Subcutaneous abdominal adipose tissue (tissue), 5 donors: ENCODE data around the gene CIAO2B.
A peak's percentile ranks its signal among the peaks of the same experiment; 100 is the strongest.
"Not testable (repeated sequence)": the region's sequence is repeated elsewhere in the genome, so short reads cannot be mapped to it uniquely, and the experiment has no call there.

Source experiments
- H3K27ac ChIP-seq: one replicate; pipeline ENCODE4 v1.7.0; 2013; ENCODE audit warnings: low read depth, mild to moderate bottlenecking, inconsistent platforms, low read length, moderate library complexity
- H3K27me3 ChIP-seq, 5 donors: one replicate each; pipeline ENCODE4 v1.7.0; 2013; ENCODE audit warnings: low read length in 5 of 5, inconsistent platforms in 1 of 5; ENCODE audit not compliant: control insufficient read depth in 5 of 5, insufficient read depth in 4 of 5
- H3K36me3 ChIP-seq, 5 donors: one replicate each; pipeline ENCODE4 v1.7.0; 2013; ENCODE audit warnings: low read length in 5 of 5; ENCODE audit not compliant: control insufficient read depth in 5 of 5, insufficient read depth in 5 of 5
- H3K4me1 ChIP-seq, 5 donors: one replicate each; pipeline ENCODE4 v1.7.0; 2013; ENCODE audit warnings: low read length in 5 of 5, mild to moderate bottlenecking in 3 of 5, moderate library complexity in 1 of 5; ENCODE audit not compliant: control insufficient read depth in 5 of 5, insufficient read depth in 5 of 5
- H3K4me3 ChIP-seq, 5 donors: one replicate each; pipeline ENCODE4 v1.7.0; 2013; ENCODE audit warnings: low read length in 5 of 5, low read depth in 1 of 5
- H3K9ac ChIP-seq, 5 donors: one replicate each; pipeline ENCODE4 v1.7.0; 2013; ENCODE audit warnings: low read length in 5 of 5, mild to moderate bottlenecking in 4 of 5, moderate library complexity in 3 of 5
- H3K9me3 ChIP-seq, 5 donors: one replicate each; pipeline ENCODE4 v1.7.0; 2013; ENCODE audit warnings: low read length in 5 of 5; ENCODE audit not compliant: control insufficient read depth in 5 of 5
- donor health status: healthy.
- donor health status: healthy.
- donor health status: healthy.
- donor health status: healthy.
- donor health status: healthy.

CIAO2B gene

DNA sequence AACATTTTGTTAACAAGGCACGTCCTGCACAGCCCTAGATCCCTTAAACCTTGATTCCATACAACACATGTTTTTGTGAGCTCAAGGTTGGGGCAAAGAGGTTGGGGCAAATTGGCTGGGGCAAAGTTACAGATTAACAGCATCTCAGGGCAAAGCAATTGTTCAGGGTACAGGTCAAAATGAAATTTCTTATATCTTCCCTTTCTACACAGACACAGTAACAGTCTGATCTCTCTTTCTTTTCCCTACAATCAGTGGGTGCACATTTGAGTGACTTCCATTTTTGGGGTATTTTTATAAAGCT lies 21.9 kb upstream of the CIAO2B start:
- H3K27ac ChIP-seq, H3K27me3 ChIP-seq, H3K4me3 ChIP-seq, H3K9ac ChIP-seq, H3K36me3 ChIP-seq, H3K9me3 ChIP-seq: not testable (repeated sequence)
- H3K4me1 ChIP-seq: peaks cover 1 to 26% (median 20%) of the 10 kb centered on the region in 5 donors

DNA sequence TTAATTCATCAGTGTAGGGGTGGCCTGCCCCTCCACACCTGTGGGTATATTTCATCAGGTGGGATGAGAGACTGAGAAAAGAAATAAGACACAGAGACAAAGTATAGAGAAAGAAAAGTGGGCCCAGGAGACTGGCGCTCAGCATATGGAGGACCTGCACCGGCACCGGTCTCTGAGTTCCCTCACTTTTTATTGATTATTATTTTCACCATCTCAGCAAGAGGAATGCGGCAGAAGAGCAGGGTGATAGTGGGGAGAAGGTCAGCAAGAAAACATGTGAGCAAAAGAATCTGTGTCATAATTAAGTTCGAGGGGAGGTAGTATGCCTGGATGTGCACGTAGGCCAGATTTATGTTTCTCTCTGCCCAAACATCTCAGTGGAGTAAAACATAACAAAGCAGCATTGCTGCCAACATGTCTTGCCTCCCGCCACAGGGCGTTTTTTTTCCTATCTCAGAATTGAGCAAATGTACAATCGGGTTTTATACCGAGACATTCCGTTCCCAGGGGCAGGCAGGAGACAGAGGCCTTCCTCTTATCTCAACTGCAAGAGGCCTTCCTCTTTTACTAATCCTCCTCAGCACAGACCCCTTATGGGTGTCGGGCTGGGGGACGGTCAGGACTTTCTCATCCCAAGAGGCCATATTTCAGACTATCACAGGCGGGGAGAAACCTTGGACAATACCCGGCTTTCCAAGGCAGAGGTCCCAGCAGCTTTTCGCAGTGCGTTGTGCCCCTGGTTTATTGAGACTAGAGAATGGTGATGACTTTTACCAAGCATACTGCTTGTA lies 21.4 kb upstream of the CIAO2B start:
- not testable (repeated sequence) for H3K36me3 ChIP-seq, H3K27me3 ChIP-seq, H3K27ac ChIP-seq, H3K9ac ChIP-seq, H3K4me3 ChIP-seq, H3K9me3 ChIP-seq
- peaks cover 1 to 20% (median 15%) of the 10 kb centered on the region in 5 donors for H3K4me1 ChIP-seq

DNA sequence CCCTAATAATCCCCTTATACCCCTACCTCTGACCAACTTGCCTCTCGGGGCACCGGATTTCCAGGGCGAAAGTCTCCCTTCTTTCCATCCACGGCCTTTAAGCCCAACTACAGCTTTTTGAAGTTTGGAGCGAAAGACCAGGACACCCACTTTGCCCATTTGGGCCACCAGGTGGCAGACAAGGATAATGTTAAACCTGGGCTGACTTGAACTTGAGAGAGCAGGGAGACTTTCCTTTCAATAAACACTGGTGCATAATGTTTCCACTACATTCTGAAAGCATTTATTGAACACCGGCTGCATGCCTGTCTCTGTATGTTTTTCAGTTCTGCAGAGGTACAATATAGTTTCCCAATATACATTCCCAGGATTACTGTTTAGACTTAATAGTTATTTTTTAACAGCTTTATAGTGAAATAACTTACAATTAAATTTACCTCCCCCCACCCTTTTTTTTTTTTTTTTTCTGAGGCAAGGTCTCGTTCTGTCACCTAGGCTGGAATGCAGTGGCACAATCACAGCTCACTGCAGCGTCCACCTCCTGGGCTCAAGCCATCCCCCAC lies 20.0 kb upstream of the CIAO2B start:
- H3K4me3 ChIP-seq: no peak overlapping the region
- no peaks in the 10 kb centered on the region for H3K36me3 ChIP-seq
- H3K9ac ChIP-seq: no peak overlapping the region
- H3K4me1 ChIP-seq: peaks cover 1 to 14% (median 7%) of the 10 kb centered on the region in 5 donors
- peaks cover 0 to 11% (median 4%) of the 10 kb centered on the region in 5 donors for H3K27me3 ChIP-seq
- H3K9me3 ChIP-seq: no peaks in the 10 kb centered on the region
- no peak overlapping the region for H3K27ac ChIP-seq

DNA sequence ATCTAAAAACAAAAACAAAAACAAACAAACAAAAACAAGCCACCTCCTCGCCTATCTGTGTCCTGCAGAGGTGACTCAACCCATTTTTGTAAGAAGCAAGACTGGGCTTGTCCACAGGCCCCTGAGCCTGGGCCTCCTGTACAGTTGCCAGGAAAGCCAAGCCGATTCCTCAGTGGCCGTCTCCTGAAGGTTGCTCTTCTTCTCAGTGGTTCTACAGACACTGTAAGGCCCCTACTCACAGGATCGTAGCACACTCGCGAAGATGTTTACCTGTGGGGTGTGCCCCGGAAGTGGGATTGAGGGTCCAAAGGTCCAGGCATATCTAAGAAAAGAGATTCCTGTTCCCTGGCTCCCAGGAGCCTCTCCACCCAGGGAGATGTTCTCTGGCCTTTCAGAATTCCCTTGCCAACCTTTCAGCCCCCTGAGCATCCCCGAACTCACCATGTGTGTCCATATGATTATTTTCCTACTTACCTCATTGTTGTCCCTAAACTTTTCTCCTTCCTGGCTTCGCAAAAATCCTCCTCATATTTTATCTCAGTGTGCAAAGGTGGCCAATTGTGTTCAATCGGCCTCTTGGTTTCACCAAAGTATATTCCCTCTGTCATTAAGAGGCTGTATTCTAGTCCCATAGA lies 19.4 kb upstream of the CIAO2B start:
- Histone ChIP-seq H3K36me3 (no peaks in the 10 kb centered on the region), H3K4me3 (no peak overlapping the region), H3K9ac (no peak overlapping the region), H3K27me3 (peaks cover 0 to 13% (median 7%) of the 10 kb centered on the region in 5 donors), H3K4me1 (peaks cover 0 to 17% (median 10%) of the 10 kb centered on the region in 5 donors), H3K9me3 (no peaks in the 10 kb centered on the region), H3K27ac (no peak overlapping the region)

DNA sequence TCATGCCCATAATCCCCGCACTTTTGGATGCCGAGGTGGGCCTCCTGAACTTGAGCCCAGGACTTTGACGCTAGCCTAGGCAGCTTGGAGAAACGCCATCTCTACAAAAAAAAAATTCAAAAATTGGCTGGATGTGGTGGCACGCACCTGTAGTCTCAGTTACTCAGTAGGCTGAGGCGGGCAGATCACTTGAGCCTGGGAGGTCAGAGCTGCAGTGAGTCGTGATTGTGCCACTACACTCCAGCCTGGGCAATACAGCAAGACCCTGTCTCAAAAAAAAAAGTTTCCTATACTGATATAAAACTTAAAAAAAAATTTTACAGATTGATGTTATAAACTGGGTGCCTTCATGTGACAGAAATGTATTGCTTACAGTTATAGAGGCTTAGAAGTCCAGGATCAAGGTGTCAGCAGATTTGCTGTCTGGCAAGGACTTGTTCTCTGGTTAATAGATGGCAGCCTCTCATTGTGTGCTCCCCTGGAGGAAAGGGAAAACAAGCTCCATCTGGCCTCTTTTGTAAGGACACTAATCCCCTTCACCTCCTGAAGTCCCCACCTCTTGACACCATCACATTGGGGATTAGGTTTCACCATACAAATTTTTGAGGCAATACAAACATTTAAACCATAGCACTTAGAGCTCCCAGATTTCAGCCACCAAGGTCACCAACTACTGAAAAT lies 18.4 kb upstream of the CIAO2B start:
- H3K27ac ChIP-seq: no peak overlapping the region
- no peaks in the 10 kb centered on the region for H3K9me3 ChIP-seq
- H3K4me3 ChIP-seq: no peak overlapping the region
- H3K9ac ChIP-seq: no peak overlapping the region
- peaks cover 0 to 27% (median 20%) of the 10 kb centered on the region in 5 donors for H3K4me1 ChIP-seq
- H3K36me3 ChIP-seq: no peaks in the 10 kb centered on the region
- H3K27me3 ChIP-seq: peaks cover 0 to 14% (median 7%) of the 10 kb centered on the region in 5 donors

DNA sequence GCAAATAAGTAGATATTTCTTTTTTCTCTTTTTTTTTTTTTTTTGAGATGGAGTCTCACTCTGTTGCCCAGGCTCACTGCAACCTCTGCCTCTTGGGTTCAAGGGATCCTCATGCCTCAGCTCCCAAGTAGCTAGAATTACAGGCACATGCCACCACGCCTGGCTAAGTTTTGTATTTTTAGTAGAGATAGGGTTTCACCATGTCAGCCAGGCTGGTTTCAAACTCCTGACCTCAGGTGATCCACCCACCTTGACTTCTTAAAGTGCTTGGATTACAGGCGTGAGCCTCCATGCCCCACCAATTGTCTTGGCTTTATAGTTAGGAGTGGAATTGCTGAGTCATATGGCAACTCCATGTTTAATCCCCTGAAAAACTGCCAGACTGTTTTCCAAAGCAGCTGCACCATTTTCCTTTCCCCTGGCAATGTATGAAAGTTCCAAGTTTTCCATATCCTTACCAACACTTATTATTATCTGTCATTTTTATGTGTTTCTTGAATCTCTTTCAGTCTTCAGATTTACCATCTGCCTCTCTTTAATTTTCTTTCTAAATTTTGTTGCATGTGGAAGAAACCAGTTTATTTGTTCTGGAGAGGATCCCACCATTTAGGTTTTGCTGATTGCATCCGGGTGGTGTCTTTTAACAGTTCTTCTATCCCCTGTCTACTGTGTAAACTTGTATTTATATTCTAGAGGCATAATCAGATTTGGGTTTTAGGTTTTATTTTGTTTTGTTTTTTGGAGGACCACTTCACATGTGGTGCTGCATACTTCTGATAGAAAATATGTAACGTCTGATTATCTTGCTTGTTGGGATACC lies 17.0 kb upstream of the CIAO2B start:
- Histone ChIP-seq H3K27me3 (peaks cover 0 to 14% (median 7%) of the 10 kb centered on the region in 5 donors), H3K9ac (no peak overlapping the region), H3K4me1 (peaks cover 0 to 30% (median 23%) of the 10 kb centered on the region in 5 donors), H3K27ac (no peak overlapping the region), H3K4me3 (no peak overlapping the region), H3K9me3 (no peaks in the 10 kb centered on the region), H3K36me3 (no peaks in the 10 kb centered on the region)

DNA sequence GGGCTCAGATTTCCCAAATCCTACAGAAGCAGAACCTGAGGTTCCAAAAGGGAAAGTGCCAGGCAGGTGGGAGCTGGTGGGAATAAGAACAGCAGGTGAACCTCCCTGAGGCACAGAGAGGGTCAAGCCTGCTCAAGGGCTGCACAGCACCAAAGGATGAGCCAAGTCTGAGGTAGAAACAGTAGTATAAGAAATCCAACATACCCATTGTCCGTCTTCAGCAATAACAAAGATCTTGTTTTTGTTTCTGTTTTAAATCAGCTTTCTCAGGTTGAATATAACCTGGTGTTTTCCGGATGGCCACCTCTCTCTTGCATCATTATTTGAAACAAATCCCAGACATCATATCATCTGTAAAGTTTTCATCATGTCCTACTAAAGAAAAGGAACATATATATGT lies 16.2 kb upstream of the CIAO2B start:
- no peak overlapping the region for H3K4me3 ChIP-seq
- H3K27ac ChIP-seq: no peak overlapping the region
- no peak overlapping the region for H3K9ac ChIP-seq
- H3K36me3 ChIP-seq: no peaks in the 10 kb centered on the region
- H3K9me3 ChIP-seq: no peaks in the 10 kb centered on the region
- peaks cover 0 to 14% (median 7%) of the 10 kb centered on the region in 5 donors for H3K27me3 ChIP-seq
- peaks cover 0 to 28% (median 23%) of the 10 kb centered on the region in 5 donors for H3K4me1 ChIP-seq

DNA sequence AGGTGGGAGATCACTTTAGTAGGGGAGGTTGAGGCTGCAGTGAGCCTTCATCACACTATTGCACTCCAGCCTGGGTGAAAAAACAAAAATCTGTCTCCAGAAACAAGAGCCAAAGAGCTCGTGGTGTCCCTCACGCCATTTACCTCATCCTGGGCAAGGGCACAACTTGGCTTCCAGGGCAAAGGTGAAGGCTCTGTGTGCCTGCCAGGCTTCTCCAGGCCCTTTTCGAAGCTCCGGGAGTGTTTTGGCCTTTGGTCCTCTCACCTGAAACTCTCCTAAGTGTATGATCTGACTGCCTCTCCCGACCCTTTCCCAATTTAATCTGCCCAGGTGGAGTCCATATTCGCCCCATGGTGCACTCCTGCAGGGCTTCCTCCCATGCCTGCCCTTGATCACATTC lies 15.3 kb upstream of the CIAO2B start:
- Histone ChIP-seq H3K27ac (no peak overlapping the region), H3K36me3 (no peaks in the 10 kb centered on the region), H3K27me3 (peaks cover 0 to 14% (median 7%) of the 10 kb centered on the region in 5 donors), H3K4me3 (no peak overlapping the region), H3K9me3 (no peaks in the 10 kb centered on the region), H3K4me1 (peaks cover 0 to 28% (median 23%) of the 10 kb centered on the region in 5 donors), H3K9ac (no peak overlapping the region)

DNA sequence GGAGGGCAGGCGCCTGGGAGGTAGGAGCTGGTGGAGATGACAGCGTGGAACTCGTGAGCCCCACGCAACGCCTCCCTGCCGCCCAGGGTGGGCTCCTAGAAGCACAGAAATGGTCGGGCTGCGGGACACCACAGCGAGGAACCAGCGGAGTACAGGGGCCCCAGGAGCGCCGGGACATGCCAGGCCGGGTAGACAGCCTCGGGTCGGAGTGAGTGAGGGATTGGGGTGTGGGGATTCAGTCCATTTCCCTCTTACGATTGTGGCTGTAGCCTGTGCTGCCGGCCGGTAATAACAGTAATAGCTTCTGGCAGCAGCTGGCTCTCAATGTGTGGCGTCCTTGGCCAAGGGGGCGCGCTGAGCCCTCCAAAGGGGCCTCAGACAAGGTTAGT lies 14.6 kb upstream of the CIAO2B start:
- Histone ChIP-seq H3K27ac (no peak overlapping the region), H3K27me3 (peaks cover 0 to 14% (median 7%) of the 10 kb centered on the region in 5 donors), H3K4me1 (peaks cover 0 to 28% (median 23%) of the 10 kb centered on the region in 5 donors), H3K36me3 (peaks cover 0 to 3% (median 2%) of the 10 kb centered on the region in 5 donors), H3K4me3 (peak overlapping the region in 4 of 5 donors; percentile 62 to 72 (median 70)), H3K9me3 (no peaks in the 10 kb centered on the region), H3K9ac (peak overlapping the region in 2 of 5 donors; percentile 59 to 62)
